Panc1 (cell line): ENCODE measurements around the gene SSX2IP.

Source experiments
- CTCF ChIP-seq: fragments of 450-650 bp; IDR thresholded peaks from 2 replicates; pipeline ENCODE4 v1.5.1; 2017; ENCODE audit warnings: mild to moderate bottlenecking
- POLR2AphosphoS5 ChIP-seq: IDR thresholded peaks from 2 replicates; pipeline ENCODE4 v1.6.1; 2012; ENCODE audit warnings: mild to moderate bottlenecking, low read depth, low read length, moderate library complexity
- REST ChIP-seq, 2 experiments: IDR thresholded peaks; 2 replicates each; pipeline ENCODE4 v1.6.1; 2011 to 2012; ENCODE audit warnings: low read depth in 2 of 2, control low read depth in 1 of 2, low read length in 1 of 2, mild to moderate bottlenecking in 1 of 2, moderate library complexity in 1 of 2; ENCODE audit not compliant: insufficient read depth in 1 of 2
- SIN3A ChIP-seq: IDR thresholded peaks from 2 replicates; pipeline ENCODE4 v1.6.1; 2012; ENCODE audit warnings: low read depth, mild to moderate bottlenecking, low read length, moderate library complexity, borderline replicate concordance; ENCODE audit not compliant: insufficient read depth

GRCh38 chr1:84682047-84682446 lies 8.2 kb downstream of the SSX2IP start:
- TF ChIP-seq CTCF (no peak), REST (IDR thresholded peaks at IDR 0.05; ENCODE audit: insufficient read depth in 1 of 2, low read depth in 2 of 2, low read length in 1 of 2) (no peak), POLR2AphosphoS5 (no peak), SIN3A (no peak)
